HUES48 (cell line): ENCODE results near the gene FKBP5.

Source experiments
- H3K27ac ChIP-seq: one replicate; pipeline ENCODE4 v1.7.0; 2013; ENCODE audit warnings: low read depth, low read length, inconsistent platforms
- H3K27me3 ChIP-seq: 2 replicates; pipeline ENCODE4 v1.6.1; 2013; ENCODE audit warnings: mild to moderate bottlenecking, low read length; ENCODE audit not compliant: control insufficient read depth, insufficient read depth
- H3K36me3 ChIP-seq: 2 replicates; pipeline ENCODE4 v1.6.1; 2013; ENCODE audit warnings: low read length; ENCODE audit not compliant: control insufficient read depth, insufficient read depth
- H3K4me1 ChIP-seq: 2 replicates; pipeline ENCODE4 v1.6.1; 2013; ENCODE audit warnings: mild to moderate bottlenecking, low read length; ENCODE audit not compliant: control insufficient read depth, insufficient read depth
- H3K4me3 ChIP-seq: 2 replicates; pipeline ENCODE4 v1.5.1; 2013; ENCODE audit warnings: mild to moderate bottlenecking, low read depth, low read length
- H3K9ac ChIP-seq: 2 replicates; pipeline ENCODE4 v1.6.1; 2013; ENCODE audit warnings: mild to moderate bottlenecking, low read depth, low read length, moderate library complexity
- H3K9me3 ChIP-seq: 2 replicates; pipeline ENCODE4 v1.6.1; 2013; ENCODE audit warnings: low read length; ENCODE audit not compliant: control insufficient read depth, insufficient read depth

Gene FKBP5

DNA sequence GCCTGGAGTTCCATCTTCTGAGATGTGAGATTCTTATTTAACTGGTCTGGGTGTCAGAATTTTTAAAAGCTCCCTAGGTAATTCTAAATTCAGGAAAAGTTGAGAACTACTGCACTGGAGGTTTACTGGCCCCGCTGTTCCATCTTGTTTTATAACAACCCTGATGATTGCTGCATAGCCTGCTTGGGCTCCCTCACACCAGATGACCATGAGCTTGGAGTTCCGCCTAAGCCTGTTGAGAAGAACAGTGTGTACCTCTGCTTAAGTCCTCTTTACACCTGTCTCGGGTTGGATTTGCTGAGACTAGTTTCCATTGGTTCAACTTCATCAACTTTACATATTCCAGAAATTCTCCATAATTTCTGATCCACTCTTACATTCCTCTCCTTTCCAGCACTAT is 77.9 kb downstream of the FKBP5 start:
- peaks cover 9% of the 10 kb centered on the region; the same call in 1 of the 2 replicates for H3K36me3 ChIP-seq
- no peak overlapping the region for H3K9ac ChIP-seq
- H3K27me3 ChIP-seq, result no peaks in the 10 kb centered on the region
- H3K27ac ChIP-seq, result no peak overlapping the region
- no peaks in the 10 kb centered on the region for H3K9me3 ChIP-seq
- no peak overlapping the region for H3K4me3 ChIP-seq
- peaks cover 7% of the 10 kb centered on the region; the same call in 1 of the 2 replicates for H3K4me1 ChIP-seq

DNA sequence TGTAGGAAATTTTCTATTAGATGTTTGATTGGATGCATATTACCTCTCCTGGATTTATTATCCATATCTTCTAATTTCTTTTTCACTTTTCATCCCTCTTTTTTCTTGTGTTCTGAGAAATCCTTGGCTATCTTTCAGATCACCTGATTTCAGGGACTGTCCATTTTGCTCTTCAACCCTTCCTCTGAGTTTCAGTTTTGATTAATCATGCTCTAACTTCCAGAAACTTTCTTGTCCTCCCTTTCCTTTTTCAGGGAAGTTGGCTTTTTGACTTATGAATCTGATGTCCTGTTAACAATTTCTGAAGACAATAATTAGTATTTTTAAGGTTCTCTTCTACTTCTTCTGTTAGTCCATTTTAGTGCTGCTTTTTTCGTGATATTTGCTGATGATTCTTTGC is 79.1 kb downstream of the FKBP5 start:
- Histone ChIP-seq H3K4me3 (no peak overlapping the region), H3K27me3 (no peaks in the 10 kb centered on the region), H3K27ac (no peak overlapping the region), H3K9ac (no peak overlapping the region), H3K9me3 (no peaks in the 10 kb centered on the region), H3K36me3 (peaks cover 9% of the 10 kb centered on the region; the same call in 1 of the 2 replicates), H3K4me1 (peaks cover 7% of the 10 kb centered on the region; the same call in 1 of the 2 replicates)

DNA sequence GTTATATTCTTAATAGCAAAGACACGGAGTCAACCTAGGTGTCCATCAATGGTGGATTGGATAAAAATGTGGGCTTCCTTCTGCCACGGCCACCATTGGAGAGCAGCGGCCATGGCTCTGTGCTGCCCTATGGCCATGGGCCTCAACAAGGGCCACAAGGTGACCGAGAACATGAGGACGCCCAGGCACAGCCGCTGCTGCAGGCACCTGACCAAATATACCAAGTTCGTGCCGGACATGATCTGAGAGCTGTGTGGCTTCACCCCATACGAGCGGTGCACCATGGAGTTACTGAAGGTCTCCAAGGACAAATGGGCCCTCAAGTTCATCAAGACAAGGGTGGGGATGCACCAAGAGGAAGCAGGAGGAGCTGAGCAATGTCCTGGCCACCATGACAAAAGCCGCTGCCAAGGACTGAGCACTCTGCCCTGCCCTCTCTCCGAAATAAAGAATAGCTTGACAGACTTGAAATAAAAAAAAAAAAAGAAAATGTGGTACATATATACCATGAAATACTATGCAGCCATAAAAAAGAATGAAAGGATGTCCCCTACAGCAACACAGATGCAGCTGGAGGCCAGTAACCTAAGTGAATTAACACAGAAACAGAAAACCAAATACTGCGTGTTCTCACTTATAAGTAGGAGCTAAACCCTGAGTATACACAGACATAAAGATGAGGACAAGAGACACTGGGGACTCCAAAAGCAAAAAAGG is 81.0 kb downstream of the FKBP5 start:
- H3K4me3 ChIP-seq, result no peak overlapping the region
- no peaks in the 10 kb centered on the region for H3K27me3 ChIP-seq
- no peaks in the 10 kb centered on the region for H3K9me3 ChIP-seq
- H3K27ac ChIP-seq, result no peak overlapping the region
- peaks cover 9% of the 10 kb centered on the region for H3K4me1 ChIP-seq
- peaks cover 5% of the 10 kb centered on the region; the same call in 1 of the 2 replicates for H3K36me3 ChIP-seq
- no peak overlapping the region for H3K9ac ChIP-seq

DNA sequence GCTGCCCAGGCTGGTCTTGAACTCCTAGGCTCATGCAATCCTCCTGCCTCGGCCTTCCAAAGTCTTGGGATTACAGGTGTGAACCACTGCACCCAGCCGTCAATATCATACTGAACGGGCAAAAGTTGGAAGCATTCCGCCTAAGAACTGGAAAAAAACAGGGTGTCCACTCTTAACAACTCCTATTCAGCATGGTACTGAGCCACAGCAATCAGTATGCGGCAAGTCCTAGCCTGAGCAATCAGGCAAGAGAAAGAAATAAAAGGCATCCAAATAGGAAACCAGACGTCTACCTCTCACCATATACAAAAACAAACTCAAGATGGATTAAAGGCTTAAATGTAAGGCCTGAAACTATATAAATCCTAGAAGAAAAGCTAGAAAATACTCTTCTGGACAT is 83.1 kb downstream of the FKBP5 start:
- no peaks in the 10 kb centered on the region for H3K27me3 ChIP-seq
- no peak overlapping the region for H3K27ac ChIP-seq
- no peak overlapping the region for H3K4me3 ChIP-seq
- no peaks in the 10 kb centered on the region for H3K9me3 ChIP-seq
- peaks cover 23% of the 10 kb centered on the region for H3K4me1 ChIP-seq
- H3K9ac ChIP-seq, result no peak overlapping the region
- peaks cover 5% of the 10 kb centered on the region; the same call in 1 of the 2 replicates for H3K36me3 ChIP-seq

DNA sequence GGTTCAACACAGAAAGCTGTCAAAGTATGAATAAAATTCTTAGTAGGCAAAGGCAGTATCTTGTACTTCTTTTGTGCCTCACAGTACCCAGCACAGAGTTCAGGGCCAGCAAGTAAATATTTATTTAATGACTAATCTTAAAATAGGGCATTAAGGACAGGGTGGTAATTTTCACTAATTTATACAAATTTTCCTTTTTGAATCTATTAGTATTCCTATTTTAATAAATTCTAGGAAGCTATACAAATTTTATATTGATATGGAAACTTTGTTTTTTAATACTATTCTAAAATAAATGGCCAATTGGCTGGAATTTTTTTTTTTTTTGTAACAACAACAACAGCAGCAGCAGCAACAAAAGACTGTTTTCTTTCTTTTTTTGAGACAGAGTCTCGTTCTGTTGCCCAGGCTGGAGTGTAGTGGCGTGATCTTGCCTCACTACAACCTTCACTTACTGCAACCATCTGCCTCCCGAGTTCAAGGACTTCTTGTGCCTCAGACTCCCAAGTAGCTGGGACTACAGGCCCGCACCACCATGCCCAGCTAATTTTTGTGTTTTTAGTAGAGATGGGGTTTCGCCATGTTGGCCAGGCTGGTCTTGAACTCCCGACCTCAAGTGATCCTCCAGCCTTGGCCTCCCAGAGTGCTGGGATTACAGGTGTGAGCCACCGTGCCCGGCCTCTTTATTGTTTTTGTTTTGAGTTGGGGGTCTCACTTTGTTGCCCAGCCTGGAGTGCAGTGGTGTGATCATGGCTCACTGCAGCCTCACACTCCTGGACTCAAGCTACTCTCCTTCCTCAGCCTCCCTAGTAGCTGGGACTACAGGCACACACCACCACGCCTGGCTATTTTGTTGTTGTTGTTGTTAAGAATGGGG is 85.2 kb downstream of the FKBP5 start:
- no peak overlapping the region for H3K27ac ChIP-seq

DNA sequence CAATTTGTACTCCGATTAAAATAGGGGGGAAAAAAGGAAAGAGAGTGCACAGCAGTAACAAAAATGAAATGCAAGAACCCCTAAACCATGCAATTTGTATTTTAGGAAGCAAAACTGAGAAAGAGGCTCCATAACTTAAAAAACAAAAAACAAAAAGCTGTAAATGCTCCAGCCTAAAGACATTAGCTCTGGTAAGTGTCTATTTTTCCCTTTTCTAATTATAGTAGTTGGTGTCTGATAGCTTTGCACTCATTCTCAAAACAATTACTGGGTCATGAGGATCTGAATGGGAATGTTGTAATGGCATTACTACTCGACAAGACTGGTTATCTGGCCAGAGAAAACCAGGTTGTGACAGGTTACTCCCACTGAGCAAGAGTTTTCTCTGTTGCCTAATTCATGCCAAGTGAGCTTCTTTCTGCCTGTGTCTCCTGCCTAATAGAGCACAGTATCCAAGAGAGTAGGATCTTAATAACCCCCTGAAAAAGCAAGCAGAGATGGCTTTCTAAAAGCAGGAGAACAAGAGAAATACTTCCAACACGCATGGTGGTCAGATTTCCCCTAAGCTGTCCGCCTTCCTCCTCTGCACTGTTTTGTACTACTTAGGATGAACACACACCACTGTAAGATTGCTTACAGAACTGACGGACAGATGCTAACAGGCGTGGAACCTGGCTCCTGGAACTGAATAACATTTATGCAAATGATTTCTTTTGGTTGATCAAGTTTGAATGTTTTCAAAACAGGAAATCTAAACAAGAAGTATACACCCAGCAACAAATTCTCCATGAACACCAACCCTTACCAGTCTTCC is 86.4 kb downstream of the FKBP5 start:
- Histone ChIP-seq H3K9me3 (no peaks in the 10 kb centered on the region), H3K4me1 (peaks cover 25% of the 10 kb centered on the region), H3K9ac (no peak overlapping the region), H3K27ac (no peak overlapping the region), H3K36me3 (no peaks in the 10 kb centered on the region), H3K27me3 (no peaks in the 10 kb centered on the region), H3K4me3 (no peak overlapping the region)

More for the DNA sequence above, 85.2 kb downstream of the FKBP5 start:
- Histone ChIP-seq H3K36me3 (no peaks in the 10 kb centered on the region), H3K9ac (no peak overlapping the region), H3K4me3 (no peak overlapping the region), H3K9me3 (no peaks in the 10 kb centered on the region), H3K4me1 (peaks cover 25% of the 10 kb centered on the region), H3K27me3 (no peaks in the 10 kb centered on the region)

DNA sequence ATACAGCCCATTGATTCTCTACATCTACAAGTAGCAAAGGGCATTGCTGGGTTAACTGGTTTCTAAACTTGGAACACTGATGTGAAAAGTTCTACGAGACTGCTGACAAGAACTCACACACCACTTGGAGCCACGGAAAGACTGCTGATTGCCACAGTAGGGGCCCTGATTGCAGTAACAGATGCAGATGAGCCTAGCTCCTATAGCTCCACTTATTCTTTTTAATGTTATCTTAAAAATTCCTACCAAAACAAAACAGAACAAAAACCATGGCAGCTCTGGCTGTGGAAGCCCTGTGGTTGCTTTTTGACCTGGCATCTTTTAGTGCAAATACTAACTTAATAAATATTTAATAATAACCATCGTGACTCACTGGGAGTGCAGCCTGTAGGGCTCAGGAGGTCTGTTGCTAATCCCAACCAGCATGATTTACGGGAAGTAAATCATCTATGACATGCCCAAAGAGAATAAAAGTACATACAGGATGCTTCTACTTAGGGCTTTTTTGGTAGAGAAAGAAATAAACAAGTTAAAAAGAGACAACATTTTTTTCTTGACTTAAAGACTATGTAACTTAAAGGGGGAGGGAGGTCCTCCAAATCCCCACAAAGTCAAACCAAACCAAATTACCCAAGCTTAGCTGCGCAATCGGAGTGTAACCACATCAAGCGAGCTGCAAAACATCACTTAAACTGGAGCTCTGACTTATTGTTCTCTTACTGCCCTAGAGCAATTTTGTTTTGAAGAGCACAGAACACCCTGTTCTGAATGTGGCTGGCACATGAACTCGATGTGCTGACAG is 87.2 kb downstream of the FKBP5 start:
- Histone ChIP-seq H3K27me3 (no peaks in the 10 kb centered on the region), H3K4me1 (peaks cover 25% of the 10 kb centered on the region), H3K27ac (peak overlapping the region; percentile 61), H3K36me3 (peaks cover 8% of the 10 kb centered on the region; the same call in 1 of the 2 replicates), H3K9me3 (no peaks in the 10 kb centered on the region), H3K4me3 (no peak overlapping the region), H3K9ac (no peak overlapping the region)

DNA sequence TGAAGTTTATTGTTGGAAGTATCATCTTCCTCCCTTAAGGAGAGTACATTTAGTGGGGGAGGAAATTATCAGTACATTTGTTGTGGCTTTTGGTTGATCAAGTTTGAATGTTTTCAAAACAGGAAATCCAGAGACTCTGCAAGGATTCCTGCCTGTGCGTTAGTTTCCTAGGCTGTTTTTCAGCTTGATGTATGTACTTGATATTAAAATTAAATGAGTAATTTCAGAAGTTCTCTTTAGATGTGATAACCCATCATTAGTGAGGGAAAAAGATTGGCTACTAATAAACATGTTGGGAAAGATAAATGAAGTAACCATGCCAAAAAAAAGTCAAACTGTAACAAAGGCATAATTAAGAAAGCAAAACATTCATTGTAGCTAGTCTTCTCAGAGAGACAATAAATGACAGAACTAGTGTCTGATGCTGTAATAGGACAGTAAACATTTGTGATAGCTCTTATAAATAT is 88.0 kb downstream of the FKBP5 start:
- no peak overlapping the region for H3K27ac ChIP-seq
- H3K36me3 ChIP-seq, result peaks cover 10% of the 10 kb centered on the region; the same call in 1 of the 2 replicates
- no peak overlapping the region for H3K9ac ChIP-seq
- peaks cover 25% of the 10 kb centered on the region for H3K4me1 ChIP-seq
- H3K4me3 ChIP-seq, result no peak overlapping the region
- no peaks in the 10 kb centered on the region for H3K9me3 ChIP-seq
- no peaks in the 10 kb centered on the region for H3K27me3 ChIP-seq

DNA sequence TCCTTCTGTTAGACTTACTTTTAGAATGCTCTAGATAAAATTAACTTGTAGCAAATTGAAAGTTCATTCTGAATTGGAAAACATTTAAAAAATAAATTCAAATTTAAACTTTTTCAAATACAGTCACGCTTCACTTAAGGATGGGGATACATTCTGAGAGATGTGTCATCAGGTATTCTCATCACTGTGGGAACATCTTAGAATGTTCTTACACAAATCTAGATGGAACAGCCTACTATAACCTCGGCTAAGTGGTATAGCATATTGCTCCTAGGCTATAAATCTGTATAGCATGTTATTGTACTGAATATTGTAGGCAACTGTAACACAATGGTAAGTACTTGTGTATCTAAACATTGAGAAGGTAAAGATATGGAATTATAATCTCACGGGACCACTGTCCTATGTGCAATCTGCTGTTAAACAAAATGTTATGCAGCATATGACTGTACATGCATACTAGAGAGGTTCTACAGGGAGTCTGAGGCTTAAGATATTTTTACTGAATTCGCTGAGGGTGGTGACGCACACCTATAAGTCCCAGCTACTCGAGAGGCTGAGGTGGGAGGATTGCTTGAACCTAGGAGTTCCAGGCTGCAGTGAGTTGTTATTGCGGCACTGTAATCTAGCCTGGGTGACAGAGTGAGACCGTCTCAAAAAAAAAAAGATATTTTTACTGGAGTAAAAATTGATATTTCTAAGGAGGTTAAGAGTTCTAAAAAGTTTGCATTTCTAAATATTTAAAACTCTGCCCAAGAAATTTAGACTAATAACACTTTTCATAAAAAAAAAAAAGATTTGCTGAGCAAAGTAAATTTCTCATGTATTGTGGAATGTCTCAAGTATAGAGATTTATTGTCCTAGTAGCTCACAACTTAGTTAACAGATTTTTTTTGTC is 88.7 kb downstream of the FKBP5 start:
- no peak overlapping the region for H3K27ac ChIP-seq
- H3K4me1 ChIP-seq, result peaks cover 25% of the 10 kb centered on the region

More for the DNA sequence above, 88.7 kb downstream of the FKBP5 start:
- H3K36me3 ChIP-seq, result peaks cover 10% of the 10 kb centered on the region; the same call in 1 of the 2 replicates
- no peaks in the 10 kb centered on the region for H3K27me3 ChIP-seq
- no peak overlapping the region for H3K9ac ChIP-seq
- H3K4me3 ChIP-seq, result no peak overlapping the region
- no peaks in the 10 kb centered on the region for H3K9me3 ChIP-seq
